ENCODE results near the gene LRRN4. TPM values are rescaled to one million over a fixed set of nuclear protein-coding genes. Genes with fewer than 3 reads are reported as not detected.

Gene LRRN4
- total and polyA plus RNA-seq, 2 of the 8 experiments (the other 6 are each of a cell fraction or from before 2014, with no cell fraction given), result 0.21 to 0.89 TPM

DNA sequence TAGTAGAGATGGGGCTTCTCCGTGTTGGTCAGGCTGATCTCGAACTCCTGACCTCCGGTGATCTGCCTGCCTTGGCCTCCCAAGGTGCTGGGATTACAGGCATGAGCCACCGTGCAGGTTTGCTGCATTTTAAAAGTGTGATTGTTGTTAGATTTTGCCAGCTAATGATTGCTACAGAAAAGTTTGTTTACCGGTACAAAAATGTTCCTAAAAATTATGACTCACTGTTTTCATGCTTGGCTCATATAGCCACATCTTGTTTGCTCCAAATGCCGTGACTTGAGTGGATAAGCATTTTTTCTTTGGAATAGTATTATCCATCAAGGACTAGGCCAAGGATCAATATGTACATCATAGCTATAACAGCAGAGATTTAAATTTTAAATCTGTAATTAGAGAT lies 24.3 kb downstream of the LRRN4 start (continued):
- TF ChIP-seq NRF1 (IDR thresholded peaks at IDR 0.05; ENCODE audit: low read depth, low read length), result no peak
- no peak for TF ChIP-seq SRF (IDR thresholded peaks at IDR 0.05; ENCODE audit: low read depth, low read length)
- TF ChIP-seq NANOG (IDR thresholded peaks at IDR 0.05; ENCODE audit: insufficient read depth, low read depth, low read length, poor library complexity, severe bottlenecking), result no peak

Data from H1 (cell line).